Measurements from ENCODE around the gene ALOX5. TPM values are rescaled to one million over a fixed set of nuclear protein-coding genes. Genes with fewer than 3 reads are reported as not detected.

The ALOX5 gene
- total RNA-seq, 1 donor from 2014 or later, result 1.7 TPM

DNA sequence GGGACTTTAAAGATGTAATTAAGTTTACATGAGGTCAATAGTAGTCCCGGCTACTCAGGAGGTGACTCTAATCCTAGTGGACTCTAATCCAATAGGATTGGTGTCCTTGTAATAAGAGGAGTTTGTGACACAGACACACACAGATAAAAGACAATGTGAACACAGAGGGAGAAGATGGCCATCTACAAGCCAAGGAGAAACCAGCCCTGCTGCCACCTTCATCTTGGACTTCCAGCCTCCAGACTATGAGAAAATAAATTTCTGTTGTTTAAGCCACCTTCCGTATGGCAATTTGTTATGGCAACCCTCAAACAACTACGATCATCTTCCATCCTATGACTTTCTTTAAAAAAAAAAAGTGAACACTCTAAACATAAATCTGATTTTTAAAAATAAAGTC lies 116.3 kb downstream of the ALOX5 start:
- TF ChIP-seq, protein P1, sequence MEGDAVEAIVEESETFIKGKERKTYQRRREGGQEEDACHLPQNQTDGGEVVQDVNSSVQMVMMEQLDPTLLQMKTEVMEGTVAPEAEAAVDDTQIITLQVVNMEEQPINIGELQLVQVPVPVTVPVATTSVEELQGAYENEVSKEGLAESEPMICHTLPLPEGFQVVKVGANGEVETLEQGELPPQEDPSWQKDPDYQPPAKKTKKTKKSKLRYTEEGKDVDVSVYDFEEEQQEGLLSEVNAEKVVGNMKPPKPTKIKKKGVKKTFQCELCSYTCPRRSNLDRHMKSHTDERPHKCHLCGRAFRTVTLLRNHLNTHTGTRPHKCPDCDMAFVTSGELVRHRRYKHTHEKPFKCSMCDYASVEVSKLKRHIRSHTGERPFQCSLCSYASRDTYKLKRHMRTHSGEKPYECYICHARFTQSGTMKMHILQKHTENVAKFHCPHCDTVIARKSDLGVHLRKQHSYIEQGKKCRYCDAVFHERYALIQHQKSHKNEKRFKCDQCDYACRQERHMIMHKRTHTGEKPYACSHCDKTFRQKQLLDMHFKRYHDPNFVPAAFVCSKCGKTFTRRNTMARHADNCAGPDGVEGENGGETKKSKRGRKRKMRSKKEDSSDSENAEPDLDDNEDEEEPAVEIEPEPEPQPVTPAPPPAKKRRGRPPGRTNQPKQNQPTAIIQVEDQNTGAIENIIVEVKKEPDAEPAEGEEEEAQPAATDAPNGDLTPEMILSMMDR (conservative IDR thresholded peaks at IDR 0.05; ENCODE audit: low read depth, low read length), result no peak
- no peak for DNase-seq (ENCODE audit: low read depth)
- no peak overlapping the region for H3K4me3 ChIP-seq (ENCODE audit: low read depth, low read length)

DNA sequence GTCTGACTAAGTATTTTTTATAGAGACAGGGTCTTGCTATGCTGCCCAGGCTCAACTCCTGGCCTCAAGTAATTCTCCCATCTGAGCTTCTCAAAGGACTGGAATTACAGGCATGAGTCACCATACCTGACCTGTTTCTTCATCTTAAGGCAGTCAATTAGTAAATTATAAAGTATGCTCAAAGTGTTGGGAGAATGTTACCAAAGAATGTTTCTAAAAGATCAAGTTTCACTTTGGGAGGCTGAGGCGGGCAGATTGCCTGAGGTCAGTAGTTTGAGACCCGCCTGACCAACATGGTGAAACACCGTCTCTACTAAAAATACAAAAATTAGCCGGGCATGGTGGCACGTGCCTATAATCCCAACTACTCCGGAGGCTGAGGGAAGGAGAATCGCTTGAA lies 117.0 kb downstream of the ALOX5 start:
- TF ChIP-seq, protein P1 (conservative IDR thresholded peaks at IDR 0.05; ENCODE audit: low read depth, low read length), result no peak
- no peak for DNase-seq (ENCODE audit: low read depth)
- H3K4me3 ChIP-seq (ENCODE audit: low read depth, low read length), result no peak overlapping the region

Other genes with a start within 250 kb of the ALOX5 start
- not detected in 2 replicates for gene OR13A1, start 58.6 kb upstream of the ALOX5 start, total RNA-seq

Measured in epithelial cell of proximal tubule (primary cell).